Neuronal stem cell (in vitro differentiated cells): ENCODE results near the gene ENTPD6.
A peak's percentile ranks its signal among the peaks of the same experiment; 100 is the strongest.

Source experiments
- DNase-seq: peaks from one replicate; pipeline ENCODE4 v3.0.0-alpha.2; 2013; ENCODE audit warnings: low spot score
- H2AFZ ChIP-seq: one replicate; pipeline ENCODE4 v1.6.1; 2013; ENCODE audit warnings: mild to moderate bottlenecking, low read length, inconsistent platforms
- H2AK5ac ChIP-seq: 2 replicates; pipeline ENCODE4 v1.6.1; 2013; ENCODE audit warnings: low read depth, mild to moderate bottlenecking, inconsistent platforms, low read length, moderate library complexity, mixed read lengths
- H2BK120ac ChIP-seq: 2 replicates; pipeline ENCODE4 v1.6.1; 2013; ENCODE audit warnings: low read depth, mild to moderate bottlenecking, inconsistent platforms, low read length, moderate library complexity, mixed read lengths
- H2BK12ac ChIP-seq: one replicate; pipeline ENCODE4 v1.6.1; 2013; ENCODE audit warnings: low read length, inconsistent platforms
- H2BK15ac ChIP-seq: 2 replicates; pipeline ENCODE4 v1.6.1; 2013; ENCODE audit warnings: mild to moderate bottlenecking, low read length, inconsistent platforms, mixed read lengths
- H2BK5ac ChIP-seq: one replicate; pipeline ENCODE4 v1.6.1; 2013; ENCODE audit warnings: inconsistent platforms, mild to moderate bottlenecking, low read length, moderate library complexity
- H3K14ac ChIP-seq: one replicate; pipeline ENCODE4 v1.6.1; 2013; ENCODE audit warnings: low read length, inconsistent platforms
- H3K18ac ChIP-seq: 2 replicates; pipeline ENCODE4 v1.6.1; 2013; ENCODE audit warnings: low read length, inconsistent platforms
- H3K23ac ChIP-seq: 2 replicates; pipeline ENCODE4 v1.6.1; 2013; ENCODE audit warnings: low read depth, mild to moderate bottlenecking, mixed read lengths, low read length, inconsistent platforms; ENCODE audit not compliant: poor library complexity
- H3K27ac ChIP-seq: replicated peaks from 3 replicates; pipeline ENCODE4 v1.5.1; 2013; ENCODE audit warnings: low read length, inconsistent platforms
- H3K27me3 ChIP-seq, 3 experiments: 2 replicates each; pipeline ENCODE4 v1.6.1; 2013; ENCODE audit warnings: low read length in 3 of 3, mild to moderate bottlenecking in 2 of 3, inconsistent platforms in 1 of 3, low read depth in 1 of 3, mixed read lengths in 1 of 3, moderate library complexity in 1 of 3; ENCODE audit not compliant: control insufficient read depth in 3 of 3, insufficient read depth in 3 of 3
- H3K36me3 ChIP-seq, 2 donors: replicated peaks in 1 of 2; 2 replicates each; pipeline ENCODE4 v1.6.1; 2013; ENCODE audit warnings: low read length in 2 of 2; ENCODE audit not compliant: control insufficient read depth in 2 of 2, insufficient read depth in 2 of 2
- H3K4ac ChIP-seq: 2 replicates; pipeline ENCODE4 v1.6.1; 2013; ENCODE audit warnings: inconsistent platforms, mild to moderate bottlenecking, low read length, moderate library complexity
- H3K4me1 ChIP-seq, 2 donors: 1 replicate in 1 of 2; 2 replicates in 1 of 2; pipeline ENCODE4 v1.6.1; 2013; ENCODE audit warnings: low read length in 2 of 2, low read depth in 1 of 2; ENCODE audit not compliant: control insufficient read depth in 2 of 2, insufficient read depth in 1 of 2
- H3K4me2 ChIP-seq: one replicate; pipeline ENCODE4 v1.6.1; 2013; ENCODE audit warnings: mild to moderate bottlenecking, low read length, inconsistent platforms; ENCODE audit not compliant: insufficient read depth, poor library complexity, severe bottlenecking
- H3K4me3 ChIP-seq, 2 donors: 2 replicates each; pipeline ENCODE4 v1.5.1; 2013; ENCODE audit warnings: low read length in 2 of 2, mild to moderate bottlenecking in 2 of 2, inconsistent platforms in 1 of 2, moderate library complexity in 1 of 2
- H3K79me1 ChIP-seq: one replicate; pipeline ENCODE4 v1.6.1; 2013; ENCODE audit warnings: low read depth, mild to moderate bottlenecking, inconsistent platforms, low read length, moderate library complexity
- H3K9ac ChIP-seq: one replicate; pipeline ENCODE4 v1.6.1; 2013; ENCODE audit warnings: mild to moderate bottlenecking, low read depth, low read length, inconsistent platforms; ENCODE audit not compliant: poor library complexity
- H3K9me3 ChIP-seq, 2 donors: replicated peaks in 1 of 2; 2 replicates each; pipeline versions ENCODE3 to v1.6.1; 2013; ENCODE audit warnings: low read length in 2 of 2, mild to moderate bottlenecking in 2 of 2, inconsistent platforms in 1 of 2, low read depth in 1 of 2, mixed read lengths in 1 of 2, moderate library complexity in 1 of 2; ENCODE audit not compliant: control insufficient read depth in 2 of 2, insufficient read depth in 1 of 2
- H4K8ac ChIP-seq: one replicate; pipeline ENCODE4 v1.6.1; 2013; ENCODE audit warnings: low read depth, mild to moderate bottlenecking, inconsistent platforms, low read length, moderate library complexity
- H4K91ac ChIP-seq: one replicate; pipeline ENCODE4 v1.6.1; 2013; ENCODE audit warnings: low read length, low read depth, mild to moderate bottlenecking, inconsistent platforms; ENCODE audit not compliant: poor library complexity
- WGBS, 2 donors: extraction: QIAGEN DNeasy Blood & Tissue Kit; methylation state at CpG; one replicate each; pipeline ENCODE4 v1.1.7; 2013; ENCODE audit warnings: missing lambda C conversion rate in 2 of 2, mixed read lengths in 1 of 2; ENCODE audit not compliant: insufficient read length in 2 of 2, insufficient replicate concordance in 1 of 2; ENCODE audit errors: extremely low coverage in 2 of 2; 5-methylcytosine and 5-hydroxymethylcytosine counted together

ENTPD6 gene

GRCh38 chr20:25254986-25255680, 59.6 kb downstream of the ENTPD6 start:
- no peak overlapping the region for H3K9ac ChIP-seq
- H2BK12ac ChIP-seq = no peak overlapping the region
- WGBS, 2 donors = no CpG with 5 or more reads among the region's 12 CpGs
- no peak overlapping the region for H3K4me2 ChIP-seq
- no peak overlapping the region for H2BK5ac ChIP-seq
- H2BK15ac ChIP-seq = no peak overlapping the region
- no peak overlapping the region for H3K4me3 ChIP-seq
- H3K4me1 ChIP-seq = peaks cover 15 to 26% of the 10 kb centered on the region in 2 donors
- no peak overlapping the region for H4K8ac ChIP-seq
- H2AK5ac ChIP-seq = peak overlapping the region; percentile 97
- peaks cover 15% of the 10 kb centered on the region for H3K79me1 ChIP-seq
- peaks cover 27 to 55% of the 10 kb centered on the region in 2 donors for H3K36me3 ChIP-seq
- H4K91ac ChIP-seq = peak overlapping the region; percentile 77
- DNase-seq = no peak
- H3K27me3 ChIP-seq = no peaks in the 10 kb centered on the region
- no peak overlapping the region for H2AFZ ChIP-seq
- no peak overlapping the region for H3K4ac ChIP-seq
- H3K27ac ChIP-seq = no peak overlapping the region
- H2BK120ac ChIP-seq = no peak overlapping the region
- peak overlapping the region; percentile 58 for H3K14ac ChIP-seq
- H3K9me3 ChIP-seq = peaks cover 16 to 21% of the 10 kb centered on the region in 2 donors
- H3K18ac ChIP-seq = peak overlapping the region; percentile 72
- no peak overlapping the region for H3K23ac ChIP-seq

- Histone ChIP-seq H2AFZ (no peak overlapping the region), H3K4ac (no peak overlapping the region), H4K91ac (no peak overlapping the region), H4K8ac (peak overlapping the region; percentile 19), H3K14ac (no peak overlapping the region), H2BK120ac (no peak overlapping the region), H3K23ac (no peak overlapping the region), H3K79me1 (peaks cover 15% of the 10 kb centered on the region), H2BK15ac (no peak overlapping the region), H3K18ac (no peak overlapping the region), H2BK12ac (no peak overlapping the region), H3K27me3 (no peaks in the 10 kb centered on the region), H3K4me3 (no peak overlapping the region), H2AK5ac (no peak overlapping the region), H3K27ac (no peak overlapping the region), H3K9me3 (peaks cover 18 to 32% of the 10 kb centered on the region in 2 donors), H3K4me1 (peaks cover 10 to 19% of the 10 kb centered on the region in 2 donors), H2BK5ac (no peak overlapping the region), H3K9ac (peak overlapping the region; percentile 38), H3K36me3 (peaks cover 32 to 56% of the 10 kb centered on the region in 2 donors), H3K4me2 (no peak overlapping the region)
- no CpG with 5 or more reads among the region's 5 CpGs for WGBS, 2 donors
- DNase-seq = no peak
These were observed 60.8 kb downstream of the ENTPD6 start for GRCh38 chr20:25256226-25256859.

- Histone ChIP-seq H3K18ac (no peak overlapping the region), H3K23ac (no peak overlapping the region)
- no CpG with 5 or more reads among the region's 5 CpGs for WGBS, 2 donors
These were observed 61.6 kb downstream of the ENTPD6 start for GRCh38 chr20:25257130-25257529.

GRCh38 chr20:25257756-25258475, 62.4 kb downstream of the ENTPD6 start:
- no peak overlapping the region for H2BK120ac ChIP-seq
- no peak overlapping the region for H3K14ac ChIP-seq
- no peak overlapping the region for H4K8ac ChIP-seq
- peaks cover 18 to 32% of the 10 kb centered on the region in 2 donors for H3K9me3 ChIP-seq
- DNase-seq = no peak
- no CpG with 5 or more reads among the region's 10 CpGs for WGBS, 2 donors
- no peak overlapping the region for H2BK12ac ChIP-seq
- H3K27ac ChIP-seq = no peak overlapping the region
- peaks cover 30 to 49% of the 10 kb centered on the region in 2 donors for H3K36me3 ChIP-seq
- H3K79me1 ChIP-seq = peaks cover 11% of the 10 kb centered on the region
- no peak overlapping the region for H3K4me3 ChIP-seq
- no peak overlapping the region for H3K9ac ChIP-seq
- peaks cover 0 to 8% of the 10 kb centered on the region in 2 donors for H3K4me1 ChIP-seq
- no peaks in the 10 kb centered on the region for H3K27me3 ChIP-seq
- H3K4ac ChIP-seq = no peak overlapping the region
- H2BK15ac ChIP-seq = no peak overlapping the region
- no peak overlapping the region for H2AFZ ChIP-seq
- no peak overlapping the region for H3K4me2 ChIP-seq
- no peak overlapping the region for H2AK5ac ChIP-seq
- H3K18ac ChIP-seq = no peak overlapping the region
- H4K91ac ChIP-seq = no peak overlapping the region
- H2BK5ac ChIP-seq = no peak overlapping the region
- no peak overlapping the region for H3K23ac ChIP-seq

More at GRCh38 chr20:25257130-25257529, 61.6 kb downstream of the ENTPD6 start:
- H3K4me2 ChIP-seq = no peak overlapping the region
- no peak overlapping the region for H4K8ac ChIP-seq
- no peak overlapping the region for H3K4ac ChIP-seq
- H3K9ac ChIP-seq = no peak overlapping the region
- no peak overlapping the region for H4K91ac ChIP-seq
- no peak overlapping the region for H2AK5ac ChIP-seq
- H2AFZ ChIP-seq = no peak overlapping the region
- no peak overlapping the region for H2BK15ac ChIP-seq
- DNase-seq = no peak
- no peak overlapping the region for H2BK5ac ChIP-seq
- no peaks in the 10 kb centered on the region for H3K27me3 ChIP-seq
- H3K14ac ChIP-seq = no peak overlapping the region
- H3K36me3 ChIP-seq = peaks cover 32 to 57% of the 10 kb centered on the region in 2 donors
- H3K9me3 ChIP-seq = peaks cover 18 to 32% of the 10 kb centered on the region in 2 donors
- H2BK120ac ChIP-seq = no peak overlapping the region
- no peak overlapping the region for H3K4me3 ChIP-seq
- no peak overlapping the region for H2BK12ac ChIP-seq
- H3K79me1 ChIP-seq = peaks cover 15% of the 10 kb centered on the region
- H3K4me1 ChIP-seq = peaks cover 3 to 13% of the 10 kb centered on the region in 2 donors
- H3K27ac ChIP-seq = no peak overlapping the region
